Retinal pigment epithelial cell (primary cell): Measurements from ENCODE around the gene CCDC33.

Experiments
- DNase-seq: peaks from one replicate; pipeline ENCODE4 v3.0.0-alpha.2; 2010; ENCODE audit warnings: low read depth
- H3K4me3 ChIP-seq: 2 replicates; pipeline ENCODE4 v1.5.1; 2011; ENCODE audit warnings: mild to moderate bottlenecking, low read length, control low read depth, moderate library complexity
- TF ChIP-seq, protein P1 (sequence below): conservative IDR thresholded peaks from 2 replicates; pipeline ENCODE4 v1.5.1; 2011; ENCODE audit warnings: low read depth, low read length, control low read depth, inconsistent platforms

CCDC33 gene

DNA sequence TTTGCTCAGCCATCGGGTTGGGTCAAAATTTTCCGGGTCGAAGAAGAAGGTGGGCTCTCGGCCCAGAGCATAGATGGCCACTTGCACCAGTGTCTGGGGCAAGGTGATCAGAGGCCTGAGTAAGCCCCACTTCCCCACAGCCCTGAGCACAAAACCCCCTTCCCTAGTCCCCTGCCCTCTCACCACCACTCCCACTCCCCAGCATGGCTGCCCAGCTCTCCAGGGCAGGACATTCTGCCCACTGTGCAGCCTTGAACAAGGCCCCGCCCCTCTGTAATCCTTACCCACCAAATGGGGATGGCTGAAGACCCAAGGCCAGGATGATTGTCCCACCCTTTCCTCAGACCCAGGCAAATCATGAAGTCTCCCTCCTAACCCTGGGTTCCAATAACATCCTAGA lies 102.5 kb downstream of the CCDC33 start:
- no peak overlapping the region for H3K4me3 ChIP-seq
- DNase-seq = no peak
- TF ChIP-seq, protein P1, sequence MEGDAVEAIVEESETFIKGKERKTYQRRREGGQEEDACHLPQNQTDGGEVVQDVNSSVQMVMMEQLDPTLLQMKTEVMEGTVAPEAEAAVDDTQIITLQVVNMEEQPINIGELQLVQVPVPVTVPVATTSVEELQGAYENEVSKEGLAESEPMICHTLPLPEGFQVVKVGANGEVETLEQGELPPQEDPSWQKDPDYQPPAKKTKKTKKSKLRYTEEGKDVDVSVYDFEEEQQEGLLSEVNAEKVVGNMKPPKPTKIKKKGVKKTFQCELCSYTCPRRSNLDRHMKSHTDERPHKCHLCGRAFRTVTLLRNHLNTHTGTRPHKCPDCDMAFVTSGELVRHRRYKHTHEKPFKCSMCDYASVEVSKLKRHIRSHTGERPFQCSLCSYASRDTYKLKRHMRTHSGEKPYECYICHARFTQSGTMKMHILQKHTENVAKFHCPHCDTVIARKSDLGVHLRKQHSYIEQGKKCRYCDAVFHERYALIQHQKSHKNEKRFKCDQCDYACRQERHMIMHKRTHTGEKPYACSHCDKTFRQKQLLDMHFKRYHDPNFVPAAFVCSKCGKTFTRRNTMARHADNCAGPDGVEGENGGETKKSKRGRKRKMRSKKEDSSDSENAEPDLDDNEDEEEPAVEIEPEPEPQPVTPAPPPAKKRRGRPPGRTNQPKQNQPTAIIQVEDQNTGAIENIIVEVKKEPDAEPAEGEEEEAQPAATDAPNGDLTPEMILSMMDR = no peak

DNA sequence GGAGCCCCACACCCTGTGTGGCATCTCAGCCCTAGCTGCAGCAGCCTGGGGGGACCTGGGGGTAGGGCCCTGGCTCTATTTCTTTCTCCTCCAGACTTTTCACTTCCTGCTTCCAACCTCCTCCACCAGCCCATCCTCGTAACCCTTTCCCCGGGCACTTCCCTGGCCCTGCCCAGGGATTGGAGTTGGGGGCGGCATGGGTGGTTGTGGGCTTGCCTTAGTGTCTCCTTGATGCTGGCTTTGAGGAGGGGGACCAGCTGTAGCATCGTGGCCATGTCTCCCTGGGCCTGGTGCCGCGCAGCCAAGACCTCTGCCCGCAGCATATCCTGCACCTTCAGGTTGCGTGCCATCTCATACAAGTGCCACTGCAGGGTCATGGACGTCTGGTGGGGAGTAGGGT lies 103.2 kb downstream of the CCDC33 start:
- no peak overlapping the region for H3K4me3 ChIP-seq
- TF ChIP-seq, protein P1 = no peak
- DNase-seq = no peak

DNA sequence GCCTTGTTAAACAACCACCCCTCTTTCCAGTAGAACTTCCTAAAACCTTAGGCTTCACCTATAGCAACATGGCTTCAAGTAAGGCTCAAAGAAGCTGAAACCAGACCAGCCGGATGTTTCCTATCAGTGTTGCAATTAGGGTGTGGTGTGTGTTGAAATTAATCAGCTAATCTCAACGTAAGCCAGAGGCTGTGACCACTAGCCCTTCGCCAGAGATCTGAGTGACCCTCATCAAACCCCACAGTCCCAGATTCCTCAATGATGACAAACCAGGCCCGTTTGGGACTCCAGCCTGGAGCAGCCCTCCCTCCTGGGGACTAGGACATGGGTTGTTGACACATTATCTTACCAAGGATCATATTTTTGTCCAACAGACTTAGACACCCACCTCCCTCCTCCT lies 104.0 kb downstream of the CCDC33 start:
- no peak overlapping the region for H3K4me3 ChIP-seq
- TF ChIP-seq, protein P1 = no peak
- peak; percentile 14 for DNase-seq

DNA sequence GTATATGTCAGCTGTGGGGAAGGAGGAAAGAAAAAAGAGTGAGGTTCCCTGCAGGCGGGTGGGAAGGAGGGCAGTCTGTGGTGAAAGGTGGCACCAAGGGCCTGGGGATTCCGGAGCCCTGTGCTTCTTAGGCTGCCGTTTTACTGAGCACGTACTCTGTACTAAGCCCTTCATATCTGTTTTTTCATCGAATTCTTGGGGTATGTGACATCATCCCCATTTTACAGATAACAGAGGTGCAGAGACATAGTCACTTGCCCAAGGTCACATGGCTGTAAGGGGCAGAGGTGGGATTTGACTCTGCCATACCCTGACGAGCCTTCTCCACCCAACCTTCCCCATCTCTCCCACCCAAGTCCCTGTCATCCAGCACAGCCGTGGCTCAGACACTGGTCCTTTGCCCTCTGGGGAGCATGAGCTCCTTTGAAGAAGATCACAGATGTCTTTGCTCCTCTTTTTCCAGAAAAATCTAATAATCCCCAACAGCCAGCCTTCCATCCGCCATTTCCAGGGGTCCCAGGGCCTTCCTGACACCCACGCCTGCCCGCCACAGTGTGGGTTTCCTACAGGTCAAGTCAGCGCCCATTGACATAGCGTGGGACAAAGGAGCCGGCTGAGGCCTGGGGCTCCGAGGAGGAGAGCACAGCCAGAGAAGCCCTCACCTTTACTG lies 107.1 kb downstream of the CCDC33 start:
- H3K4me3 ChIP-seq = no peak overlapping the region
- DNase-seq = no peak
- TF ChIP-seq, protein P1 = no peak

DNA sequence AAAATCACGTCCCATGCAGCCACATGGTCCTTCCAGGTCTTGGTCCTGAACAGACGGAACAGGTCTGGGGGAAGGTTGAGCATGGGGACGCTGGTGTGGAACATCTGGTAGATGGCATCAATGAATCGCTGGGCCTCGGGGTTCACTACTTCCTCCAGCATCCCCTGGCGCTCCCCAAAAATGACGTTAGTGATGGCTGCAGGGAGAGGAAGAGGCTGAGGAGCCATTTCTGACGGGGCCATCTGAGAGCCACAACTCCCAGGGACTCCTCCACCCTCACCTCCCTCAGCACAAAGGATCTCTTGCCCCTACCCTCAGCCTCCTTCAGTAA lies 107.6 kb downstream of the CCDC33 start:
- TF ChIP-seq, protein P1 = no peak
- DNase-seq = no peak
- no peak overlapping the region for H3K4me3 ChIP-seq

DNA sequence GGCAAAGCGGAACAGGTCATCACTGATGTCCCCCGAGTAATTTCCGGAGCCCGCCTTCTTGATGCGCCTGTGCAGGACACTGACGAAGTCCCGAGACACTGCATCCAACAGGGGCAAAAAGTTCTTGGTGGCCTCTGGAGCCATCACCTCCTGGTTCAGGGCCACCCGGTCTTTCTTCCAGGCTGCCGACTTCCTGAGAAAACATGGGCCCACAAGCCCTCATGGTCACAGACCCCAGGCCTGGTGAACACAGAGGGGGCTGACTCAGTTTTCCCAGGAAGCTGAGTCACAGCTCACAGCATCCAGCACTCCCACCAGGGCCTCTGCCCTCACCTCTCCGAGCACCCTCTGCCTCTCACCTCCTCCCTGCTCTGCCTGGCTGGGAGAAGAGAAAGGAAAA lies 108.9 kb downstream of the CCDC33 start:
- TF ChIP-seq, protein P1 = no peak
- no peak overlapping the region for H3K4me3 ChIP-seq
- no peak for DNase-seq

DNA sequence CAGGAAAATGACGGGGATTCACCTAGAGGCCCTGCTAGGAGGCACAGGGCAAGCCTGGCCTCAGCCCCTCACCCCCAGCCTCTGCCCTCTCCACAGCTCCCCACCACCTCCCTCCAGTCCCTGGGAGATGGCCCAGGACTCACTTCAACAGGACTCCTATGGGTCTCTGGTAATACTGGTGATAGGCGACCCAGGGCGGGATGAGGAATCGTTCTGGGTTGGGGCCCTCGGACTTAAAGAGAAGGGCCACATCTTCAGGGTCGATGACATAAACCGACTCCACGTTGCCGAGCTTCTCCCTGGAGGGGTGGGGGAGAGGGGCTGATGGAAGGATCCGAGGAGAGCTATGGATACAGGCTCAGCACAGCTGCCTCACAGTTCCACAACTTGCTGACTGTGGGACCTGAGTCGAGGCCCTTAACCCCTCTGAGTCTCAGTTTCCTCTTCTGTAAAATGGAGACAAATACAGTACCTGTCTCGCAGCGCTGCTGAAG lies 111.7 kb downstream of the CCDC33 start:
- TF ChIP-seq, protein P1 = no peak
- DNase-seq = no peak
- no peak overlapping the region for H3K4me3 ChIP-seq
